ENCODE data around the gene PNKD. TPM values are rescaled to one million over a fixed set of nuclear protein-coding genes. Genes with fewer than 3 reads are reported as not detected.

Gene PNKD
- total RNA-seq, 2 experiments from 2014 or later: 23.6 to 25.1 TPM

GRCh38 chr2:218244665-218245064, 25.7 kb upstream of the PNKD start:
- Mint-ChIP-seq H3K27ac (peak overlapping the region; percentile 74), H3K36me3 (peaks cover 58% of the 10 kb centered on the region), H3K4me3 (no peak overlapping the region), H3K4me1 (peaks cover 34% of the 10 kb centered on the region), H3K27me3 (no peaks in the 10 kb centered on the region), H3K9me3 (no peaks in the 10 kb centered on the region)
- DNase-seq: no peak

GRCh38 chr2:218245214-218245613, 25.1 kb upstream of the PNKD start:
- Mint-ChIP-seq H3K4me1 (peaks cover 37% of the 10 kb centered on the region), H3K27me3 (no peaks in the 10 kb centered on the region), H3K4me3 (no peak overlapping the region), H3K9me3 (no peaks in the 10 kb centered on the region), H3K36me3 (peaks cover 58% of the 10 kb centered on the region), H3K27ac (peak overlapping the region; percentile 74)
- no peak for DNase-seq

- Mint-ChIP-seq H3K9me3 (no peaks in the 10 kb centered on the region), H3K36me3 (peaks cover 46% of the 10 kb centered on the region), H3K4me3 (no peak overlapping the region), H3K27ac (peak overlapping the region; percentile 51), H3K4me1 (peaks cover 29% of the 10 kb centered on the region), H3K27me3 (no peaks in the 10 kb centered on the region)
- DNase-seq: no peak
Observed at GRCh38 chr2:218249691-218250090, 20.6 kb upstream of the PNKD start.

GRCh38 chr2:218252509-218253231, 17.6 kb upstream of the PNKD start:
- peaks cover 37% of the 10 kb centered on the region for H3K4me1 Mint-ChIP-seq
- no peaks in the 10 kb centered on the region for H3K27me3 Mint-ChIP-seq
- H3K9me3 Mint-ChIP-seq: no peaks in the 10 kb centered on the region
- peak overlapping the region; percentile 70 for H3K27ac Mint-ChIP-seq
- peaks cover 39% of the 10 kb centered on the region for H3K36me3 Mint-ChIP-seq
- no peak overlapping the region for H3K4me3 Mint-ChIP-seq
- DNase-seq: no peak

GRCh38 chr2:218253232-218253625, 17.1 kb upstream of the PNKD start:
- Mint-ChIP-seq H3K9me3 (no peaks in the 10 kb centered on the region), H3K4me3 (no peak overlapping the region), H3K4me1 (peaks cover 39% of the 10 kb centered on the region), H3K27ac (peak overlapping the region; percentile 51), H3K36me3 (peaks cover 39% of the 10 kb centered on the region), H3K27me3 (no peaks in the 10 kb centered on the region)
- no peak for DNase-seq

- Mint-ChIP-seq H3K27ac (peak overlapping the region; percentile 60), H3K36me3 (peaks cover 27% of the 10 kb centered on the region), H3K4me3 (no peak overlapping the region), H3K9me3 (no peaks in the 10 kb centered on the region), H3K4me1 (peaks cover 35% of the 10 kb centered on the region), H3K27me3 (no peaks in the 10 kb centered on the region)
- DNase-seq: no peak
Observed at GRCh38 chr2:218255446-218255845, 14.9 kb upstream of the PNKD start.

- Mint-ChIP-seq H3K27me3 (no peaks in the 10 kb centered on the region), H3K27ac (peak overlapping the region; percentile 82), H3K4me1 (peaks cover 33% of the 10 kb centered on the region), H3K4me3 (no peak overlapping the region), H3K9me3 (no peaks in the 10 kb centered on the region), H3K36me3 (peaks cover 20% of the 10 kb centered on the region)
- no peak for DNase-seq
Observed at GRCh38 chr2:218256612-218257350, 13.5 kb upstream of the PNKD start.

- Mint-ChIP-seq H3K4me3 (no peak overlapping the region), H3K9me3 (no peaks in the 10 kb centered on the region), H3K36me3 (peaks cover 20% of the 10 kb centered on the region), H3K27me3 (no peaks in the 10 kb centered on the region), H3K4me1 (peaks cover 33% of the 10 kb centered on the region), H3K27ac (peak overlapping the region; percentile 82)
- peak; percentile 70 for DNase-seq
Observed at GRCh38 chr2:218257390-218257981, 12.8 kb upstream of the PNKD start.

GRCh38 chr2:218259099-218259961, 11.0 kb upstream of the PNKD start:
- no peaks in the 10 kb centered on the region for H3K27me3 Mint-ChIP-seq
- H3K27ac Mint-ChIP-seq: peak overlapping the region; percentile 54
- no peak overlapping the region for H3K4me3 Mint-ChIP-seq
- DNase-seq: no peak
- H3K36me3 Mint-ChIP-seq: peaks cover 15% of the 10 kb centered on the region
- H3K9me3 Mint-ChIP-seq: no peaks in the 10 kb centered on the region
- peaks cover 36% of the 10 kb centered on the region for H3K4me1 Mint-ChIP-seq

GRCh38 chr2:218260166-218260565, 10.2 kb upstream of the PNKD start:
- Mint-ChIP-seq H3K9me3 (no peaks in the 10 kb centered on the region), H3K27ac (no peak overlapping the region), H3K4me1 (peaks cover 29% of the 10 kb centered on the region), H3K4me3 (no peak overlapping the region), H3K27me3 (no peaks in the 10 kb centered on the region), H3K36me3 (peaks cover 11% of the 10 kb centered on the region)
- no peak for DNase-seq

GRCh38 chr2:218260742-218261422, 9.4 kb upstream of the PNKD start, which contains the start of gene GPBAR1:
GPBAR1 (plus strand) TSS chr2:218261015; CDS start chr2:218262725, 1,710 bp downstream.
- no peak within 1 kb of the TSS for H3K4me3 Mint-ChIP-seq
- no peak for DNase-seq
- H3K4me1 Mint-ChIP-seq: peaks cover 26% of the 10 kb centered on the region
- H3K36me3 Mint-ChIP-seq: peaks cover 8% of the 10 kb centered on the region
- no peaks in the 10 kb centered on the region for H3K9me3 Mint-ChIP-seq
- H3K27ac Mint-ChIP-seq: peak within 1 kb of the TSS; percentile 13
- no peaks in the 10 kb centered on the region for H3K27me3 Mint-ChIP-seq

- Mint-ChIP-seq H3K4me1 (peaks cover 27% of the 10 kb centered on the region), H3K9me3 (no peaks in the 10 kb centered on the region), H3K4me3 (no peak overlapping the region), H3K27me3 (no peaks in the 10 kb centered on the region), H3K27ac (peak overlapping the region; percentile 13), H3K36me3 (peaks cover 4% of the 10 kb centered on the region)
- DNase-seq: no peak
Observed at GRCh38 chr2:218261423-218262236, 8.7 kb upstream of the PNKD start.

- no peaks in the 10 kb centered on the region for H3K9me3 Mint-ChIP-seq
- no peak overlapping the region for H3K27ac Mint-ChIP-seq
- H3K4me1 Mint-ChIP-seq: peaks cover 23% of the 10 kb centered on the region
- peaks cover 4% of the 10 kb centered on the region for H3K36me3 Mint-ChIP-seq
- DNase-seq: no peak
- no peaks in the 10 kb centered on the region for H3K27me3 Mint-ChIP-seq
- H3K4me3 Mint-ChIP-seq: no peak overlapping the region
Observed at GRCh38 chr2:218262237-218262600, 8.1 kb upstream of the PNKD start.
